Mucosa of descending colon (tissue), 3 donors: ENCODE measurements around the gene KIF6. TPM values are rescaled to one million over a fixed set of nuclear protein-coding genes. Genes with fewer than 3 reads are reported as not detected.

ENCODE experiments used
- ATAC-seq: fragments of 200-7000 bp; cut with Tn5 transposase; one replicate; pipeline ENCODE4 v1.9.1; 2020; ENCODE audit warnings: mild to moderate bottlenecking, moderate library complexity
- DNase-seq, 3 donors: peaks; one replicate each; pipeline ENCODE4 v3.0.0-alpha.2; 2020
- H3K36me3 ChIP-seq: fragments of 200-600 bp; one replicate; pipeline ENCODE4 v1.8.0; 2021; ENCODE audit warnings: low read depth, mild to moderate bottlenecking
- H3K4me1 ChIP-seq: fragments of 200-600 bp; one replicate; pipeline ENCODE4 v1.8.0; 2021; ENCODE audit warnings: low read depth, mild to moderate bottlenecking
- H3K4me3 ChIP-seq: fragments of 200-600 bp; one replicate; pipeline ENCODE4 v1.8.0; 2021; ENCODE audit warnings: mild to moderate bottlenecking
- H3K9me3 ChIP-seq: fragments of 200-600 bp; one replicate; pipeline ENCODE4 v1.8.0; 2021; ENCODE audit warnings: mild to moderate bottlenecking
- intact Hi-C, 2 donors: fragments of 100-400 bp; cut with DNase I in 1 of 2; cut with micrococcal nuclease in 1 of 2; formaldehyde crosslinking; loops; one replicate each; pipeline versions ENCODE4 v1.11.0 to v1.11.1; 2022; cut with DNase I, micrococcal nuclease
- total RNA-seq, 3 donors: library from RNA; stranded (reverse); fragmentation: NEBNext Ultra II Directional in 2 of 3; extraction: Animal tissue kit (Norgen Biotek cat#: 25700) in 2 of 3; gene quantifications; one replicate each; pipeline versions ENCODE4 v1.2.1 to v1.2.4, GENCODE V29; 2021 to 2023
- TF ChIP-seq, protein P1 (sequence below): fragments of 200-600 bp; IDR thresholded peaks from one replicate; pipeline ENCODE4 v1.8.0; 2022; ENCODE audit warnings: antibody characterized with exemption, mild to moderate bottlenecking
- donor health status: DM: no; HTN: no; CAD: no; lungs with moderate emphysema.
- donor health status: DM: no; HTN: no; CAD: no.
- donor health status: DM: no; HTN: yes; CAD: no.

KIF6 gene
- total RNA-seq, 3 donors from 2014 or later = 0.24 to 0.85 (median 0.52) TPM

DNA sequence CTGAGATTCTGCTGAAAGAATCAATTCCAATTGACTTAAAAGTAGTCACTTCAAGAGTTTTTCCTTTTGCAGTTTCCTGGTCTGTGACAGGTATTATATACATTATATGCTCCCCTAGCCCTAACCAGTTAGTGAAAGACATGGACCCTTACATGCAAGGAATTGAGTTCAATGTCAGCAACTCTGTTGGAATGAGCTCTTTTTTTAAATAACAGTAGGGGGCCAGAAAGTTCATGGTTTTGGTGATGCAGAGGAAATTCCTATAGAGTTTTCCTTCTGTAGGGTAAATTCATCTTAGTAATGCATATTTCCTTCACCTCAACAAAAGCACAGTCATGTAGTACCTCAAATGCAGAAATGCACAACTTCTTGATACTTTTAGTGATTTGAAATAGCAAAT, 172.2 kb downstream of the KIF6 start:
- no peaks in the 10 kb centered on the region for H3K36me3 ChIP-seq
- H3K9me3 ChIP-seq = no peaks in the 10 kb centered on the region
- TF ChIP-seq, protein P1, sequence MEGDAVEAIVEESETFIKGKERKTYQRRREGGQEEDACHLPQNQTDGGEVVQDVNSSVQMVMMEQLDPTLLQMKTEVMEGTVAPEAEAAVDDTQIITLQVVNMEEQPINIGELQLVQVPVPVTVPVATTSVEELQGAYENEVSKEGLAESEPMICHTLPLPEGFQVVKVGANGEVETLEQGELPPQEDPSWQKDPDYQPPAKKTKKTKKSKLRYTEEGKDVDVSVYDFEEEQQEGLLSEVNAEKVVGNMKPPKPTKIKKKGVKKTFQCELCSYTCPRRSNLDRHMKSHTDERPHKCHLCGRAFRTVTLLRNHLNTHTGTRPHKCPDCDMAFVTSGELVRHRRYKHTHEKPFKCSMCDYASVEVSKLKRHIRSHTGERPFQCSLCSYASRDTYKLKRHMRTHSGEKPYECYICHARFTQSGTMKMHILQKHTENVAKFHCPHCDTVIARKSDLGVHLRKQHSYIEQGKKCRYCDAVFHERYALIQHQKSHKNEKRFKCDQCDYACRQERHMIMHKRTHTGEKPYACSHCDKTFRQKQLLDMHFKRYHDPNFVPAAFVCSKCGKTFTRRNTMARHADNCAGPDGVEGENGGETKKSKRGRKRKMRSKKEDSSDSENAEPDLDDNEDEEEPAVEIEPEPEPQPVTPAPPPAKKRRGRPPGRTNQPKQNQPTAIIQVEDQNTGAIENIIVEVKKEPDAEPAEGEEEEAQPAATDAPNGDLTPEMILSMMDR = no peak
- no peak for ATAC-seq
- intact Hi-C loops = no loop called here
- DNase-seq = no peak
- no peaks in the 10 kb centered on the region for H3K4me1 ChIP-seq
- no peak overlapping the region for H3K4me3 ChIP-seq

DNA sequence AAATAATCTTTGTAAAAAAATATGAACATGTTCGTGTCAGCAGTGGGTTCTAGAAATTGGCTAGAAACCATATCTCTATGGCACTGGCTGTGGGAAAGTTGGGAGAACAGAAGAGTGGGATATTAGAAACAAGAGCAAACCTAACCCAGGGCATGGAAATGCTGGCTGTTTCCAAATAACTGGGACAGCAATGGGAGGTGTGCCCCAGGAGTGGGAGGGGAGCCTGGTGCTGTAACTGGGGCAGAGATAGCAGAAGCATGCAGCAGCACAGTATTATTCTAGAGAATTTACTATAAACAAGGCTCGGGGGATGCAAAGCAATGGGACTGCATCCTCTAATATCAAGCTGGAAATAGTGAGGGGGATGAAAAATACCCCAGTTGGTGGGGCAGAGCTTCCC, 175.0 kb downstream of the KIF6 start:
- Histone ChIP-seq H3K4me1 (no peaks in the 10 kb centered on the region), H3K4me3 (no peak overlapping the region), H3K36me3 (no peaks in the 10 kb centered on the region), H3K9me3 (no peaks in the 10 kb centered on the region)
- DNase-seq (no peak), ATAC-seq (no peak)
- TF ChIP-seq, protein P1 = no peak
- intact Hi-C loops = no loop called here

- intact Hi-C loops = no loop called here
- DNase-seq = no peak
- Histone ChIP-seq H3K4me1 (no peaks in the 10 kb centered on the region), H3K4me3 (no peak overlapping the region), H3K36me3 (no peaks in the 10 kb centered on the region), H3K9me3 (no peaks in the 10 kb centered on the region)
- ATAC-seq = no peak
- TF ChIP-seq, protein P1 = no peak
Measured at GRCh38 chr6:39546731-39547130, 178.5 kb downstream of the KIF6 start.

- no peak for DNase-seq
- intact Hi-C loops = no loop called here
Measured at GRCh38 chr6:39543950-39544349, 181.3 kb downstream of the KIF6 start.

DNA sequence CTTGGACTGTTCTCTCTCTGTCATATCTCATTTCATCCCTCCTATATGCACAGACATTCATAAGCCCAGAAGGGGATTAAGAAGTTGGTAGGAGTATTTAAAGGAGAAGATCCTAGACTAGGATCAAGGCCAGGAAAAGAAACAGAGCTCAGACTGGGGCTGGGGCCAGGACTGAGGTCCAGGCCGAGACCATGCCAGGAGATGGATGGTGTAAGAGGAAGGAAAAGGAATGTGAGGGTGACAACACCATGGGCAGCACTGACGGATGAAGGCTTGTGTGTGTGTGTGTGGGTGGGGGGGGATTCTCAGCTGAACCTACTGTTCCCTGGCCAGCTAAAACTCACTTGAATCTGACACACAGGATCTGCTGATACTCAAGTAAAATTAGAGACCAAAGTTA, 182.1 kb downstream of the KIF6 start:
- no peak overlapping the region for H3K4me3 ChIP-seq
- no peaks in the 10 kb centered on the region for H3K36me3 ChIP-seq
- ATAC-seq (peak; percentile 35), DNase-seq (peak in 1 of 3 donors; percentile 45)
- TF ChIP-seq, protein P1 = no peak
- intact Hi-C loops = no loop called here
- no peaks in the 10 kb centered on the region for H3K9me3 ChIP-seq
- no peaks in the 10 kb centered on the region for H3K4me1 ChIP-seq

More at GRCh38 chr6:39543950-39544349, 181.3 kb downstream of the KIF6 start:
- TF ChIP-seq, protein P1 = no peak
- no peak for ATAC-seq
- Histone ChIP-seq H3K36me3 (no peaks in the 10 kb centered on the region), H3K4me1 (no peaks in the 10 kb centered on the region), H3K4me3 (no peak overlapping the region), H3K9me3 (no peaks in the 10 kb centered on the region)

DNA sequence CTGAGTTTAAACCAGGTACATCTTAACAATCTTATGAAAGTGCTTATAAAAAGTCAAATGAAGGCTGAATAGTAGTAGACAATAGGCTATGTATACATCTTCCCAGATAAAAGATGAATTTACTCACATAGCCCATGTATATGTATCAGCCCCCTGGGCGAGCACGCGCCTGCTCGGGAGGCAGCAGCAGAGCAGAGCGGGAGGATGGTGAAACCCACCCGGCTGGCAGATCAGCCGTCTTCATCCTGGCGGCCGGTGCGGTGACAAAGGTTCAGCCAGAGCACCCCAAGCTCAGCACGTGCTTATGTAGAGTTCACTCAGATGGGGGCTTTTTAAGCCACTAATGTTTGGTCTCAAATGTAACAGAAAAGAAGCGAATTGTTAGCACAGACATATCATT, 184.8 kb downstream of the KIF6 start:
- intact Hi-C loops = no loop called here
- TF ChIP-seq, protein P1 = no peak
- no peaks in the 10 kb centered on the region for H3K4me1 ChIP-seq
- H3K9me3 ChIP-seq = no peaks in the 10 kb centered on the region
- DNase-seq (no peak), ATAC-seq (no peak)
- H3K36me3 ChIP-seq = no peaks in the 10 kb centered on the region
- H3K4me3 ChIP-seq = no peak overlapping the region
